GM10266 (cell line): ENCODE data around the gene NOS1AP.

Experiments used
- DNase-seq: peaks from one replicate; pipeline ENCODE4 v3.0.0; 2012; ENCODE audit errors: extremely low spot score
- TF ChIP-seq, protein P1 (sequence below): IDR thresholded peaks from 2 replicates; pipeline ENCODE4 v1.5.1; 2012; ENCODE audit warnings: mild to moderate bottlenecking, low read depth; ENCODE audit not compliant: control insufficient read depth, insufficient read depth; ENCODE audit errors: missing control alignments

NOS1AP gene

DNA sequence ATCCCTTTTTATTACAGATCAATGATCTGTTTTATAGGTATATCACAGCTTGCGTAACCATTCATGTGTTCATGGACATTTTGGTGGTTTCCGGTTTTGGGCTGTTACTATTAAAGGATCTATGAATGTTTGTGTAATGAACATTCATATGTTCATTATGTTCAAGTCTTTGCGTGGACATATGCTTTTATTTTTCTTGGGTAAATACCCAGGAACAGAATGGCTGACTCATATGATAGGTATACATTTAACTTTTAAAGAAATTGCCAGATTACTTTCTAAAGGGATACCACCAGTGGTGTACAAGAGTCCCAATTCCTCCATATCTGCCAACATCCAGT lies 233.5 kb downstream of the NOS1AP start:
- TF ChIP-seq, protein P1, sequence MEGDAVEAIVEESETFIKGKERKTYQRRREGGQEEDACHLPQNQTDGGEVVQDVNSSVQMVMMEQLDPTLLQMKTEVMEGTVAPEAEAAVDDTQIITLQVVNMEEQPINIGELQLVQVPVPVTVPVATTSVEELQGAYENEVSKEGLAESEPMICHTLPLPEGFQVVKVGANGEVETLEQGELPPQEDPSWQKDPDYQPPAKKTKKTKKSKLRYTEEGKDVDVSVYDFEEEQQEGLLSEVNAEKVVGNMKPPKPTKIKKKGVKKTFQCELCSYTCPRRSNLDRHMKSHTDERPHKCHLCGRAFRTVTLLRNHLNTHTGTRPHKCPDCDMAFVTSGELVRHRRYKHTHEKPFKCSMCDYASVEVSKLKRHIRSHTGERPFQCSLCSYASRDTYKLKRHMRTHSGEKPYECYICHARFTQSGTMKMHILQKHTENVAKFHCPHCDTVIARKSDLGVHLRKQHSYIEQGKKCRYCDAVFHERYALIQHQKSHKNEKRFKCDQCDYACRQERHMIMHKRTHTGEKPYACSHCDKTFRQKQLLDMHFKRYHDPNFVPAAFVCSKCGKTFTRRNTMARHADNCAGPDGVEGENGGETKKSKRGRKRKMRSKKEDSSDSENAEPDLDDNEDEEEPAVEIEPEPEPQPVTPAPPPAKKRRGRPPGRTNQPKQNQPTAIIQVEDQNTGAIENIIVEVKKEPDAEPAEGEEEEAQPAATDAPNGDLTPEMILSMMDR: no peak
- no peak for DNase-seq

GRCh38 chr1:162304736-162305135 lies 235.2 kb downstream of the NOS1AP start:
- TF ChIP-seq, protein P1: no peak

GRCh38 chr1:162305969-162306368 lies 236.5 kb downstream of the NOS1AP start:
- TF ChIP-seq, protein P1: no peak
- DNase-seq: no peak

More at GRCh38 chr1:162304736-162305135, 235.2 kb downstream of the NOS1AP start:
- no peak for DNase-seq

GRCh38 chr1:162310337-162310736 lies 240.8 kb downstream of the NOS1AP start:
- DNase-seq: no peak
- TF ChIP-seq, protein P1: no peak

GRCh38 chr1:162314206-162314605 lies 244.7 kb downstream of the NOS1AP start:
- TF ChIP-seq, protein P1: no peak
- no peak for DNase-seq

GRCh38 chr1:162315673-162316072 lies 246.2 kb downstream of the NOS1AP start:
- DNase-seq: no peak

DNA sequence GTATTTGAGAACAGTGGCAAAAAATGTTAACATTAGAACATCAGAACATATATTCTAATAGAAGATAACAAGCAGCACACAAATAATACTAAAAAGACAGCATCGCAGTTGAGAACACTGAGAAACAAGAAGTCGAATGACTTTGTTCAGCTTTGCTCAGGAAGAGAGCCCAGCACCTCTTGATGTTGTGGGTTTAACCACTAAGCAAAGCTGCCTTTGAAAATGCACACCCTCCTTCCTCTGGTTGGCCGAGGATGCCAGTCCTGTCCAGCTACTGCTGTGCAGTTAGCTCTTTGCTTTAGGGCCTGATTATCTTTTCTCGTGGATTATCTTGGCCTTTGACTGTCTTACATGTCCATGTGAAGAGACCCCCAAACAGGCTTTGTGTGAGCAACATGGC lies 246.7 kb downstream of the NOS1AP start:
- DNase-seq: no peak

More at GRCh38 chr1:162315673-162316072, 246.2 kb downstream of the NOS1AP start:
- TF ChIP-seq, protein P1: no peak

More for the DNA sequence above, 246.7 kb downstream of the NOS1AP start:
- TF ChIP-seq, protein P1: no peak
